ENCODE data around the gene AJM1. TPM values are rescaled to one million over a fixed set of nuclear protein-coding genes. Genes with fewer than 3 reads are reported as not detected.

The AJM1 gene
- polyA plus RNA-seq, 1 donor from 2014 or later, result 1.5 TPM

GRCh38 chr9:136845465-136846260 is 3.4 kb downstream of the AJM1 start:
- Histone ChIP-seq H3K36me3 (ENCODE audit: insufficient read depth, low read length) (no peaks in the 10 kb centered on the region), H3K4me2 (ENCODE audit: low read length) (no peak overlapping the region), H3K27me3 (ENCODE audit: insufficient read depth, low read depth, low read length) (no peaks in the 10 kb centered on the region)

GRCh38 chr9:136846376-136847087 is 4.3 kb downstream of the AJM1 start:
- Histone ChIP-seq H3K27me3 (ENCODE audit: insufficient read depth, low read depth, low read length) (no peaks in the 10 kb centered on the region), H3K36me3 (ENCODE audit: insufficient read depth, low read length) (no peaks in the 10 kb centered on the region), H3K9me2 (ENCODE audit: insufficient read depth, low read length) (no peaks in the 10 kb centered on the region), H3F3A (ENCODE audit: insufficient read depth, low read length, poor library complexity, severe bottlenecking) (no peaks in the 10 kb centered on the region), H3K4me3 (ENCODE audit: low read length) (no peak overlapping the region), H3K4me2 (ENCODE audit: low read length) (no peak overlapping the region), H2AFZ (ENCODE audit: low read depth, low read length) (no peak overlapping the region), H4K20me1 (ENCODE audit: insufficient read depth) (no peaks in the 10 kb centered on the region), H3K27ac (ENCODE audit: low read length) (no peak overlapping the region), H3K9me3 (ENCODE audit: low read length) (no peaks in the 10 kb centered on the region), H3K9ac (ENCODE audit: low read length) (no peak overlapping the region), H3K79me2 (replicated peaks; ENCODE audit: insufficient read depth, low read length) (no peaks in the 10 kb centered on the region)
- TF ChIP-seq RAD21 (conservative IDR thresholded peaks at IDR 0.05) (no peak), SMC3 (conservative IDR thresholded peaks at IDR 0.05; ENCODE audit: poor library complexity) (no peak), EZH2 (IDR thresholded peaks at IDR 0.05; ENCODE audit: borderline replicate concordance, insufficient read depth, low read length, poor library complexity, severe bottlenecking) (no peak), POLR2AphosphoS5 (IDR thresholded peaks at IDR 0.05) (no peak)

More at GRCh38 chr9:136845465-136846260, 3.4 kb downstream of the AJM1 start:
- Histone ChIP-seq H4K20me1 (ENCODE audit: insufficient read depth) (no peaks in the 10 kb centered on the region), H3F3A (ENCODE audit: insufficient read depth, low read length, poor library complexity, severe bottlenecking) (no peaks in the 10 kb centered on the region), H3K9me2 (ENCODE audit: insufficient read depth, low read length) (no peaks in the 10 kb centered on the region), H2AFZ (ENCODE audit: low read depth, low read length) (no peak overlapping the region), H3K9ac (ENCODE audit: low read length) (no peak overlapping the region), H3K4me3 (ENCODE audit: low read length) (no peak overlapping the region), H3K79me2 (replicated peaks; ENCODE audit: insufficient read depth, low read length) (no peaks in the 10 kb centered on the region), H3K27ac (ENCODE audit: low read length) (no peak overlapping the region), H3K9me3 (ENCODE audit: low read length) (no peaks in the 10 kb centered on the region)
- TF ChIP-seq MXI1 (conservative IDR thresholded peaks at IDR 0.05; ENCODE audit: poor library complexity, severe bottlenecking) (no peak), TAF1 (IDR thresholded peaks at IDR 0.05; ENCODE audit: low read depth) (no peak), EZH2 (IDR thresholded peaks at IDR 0.05; ENCODE audit: borderline replicate concordance, insufficient read depth, low read length, poor library complexity, severe bottlenecking) (no peak), SMC3 (conservative IDR thresholded peaks at IDR 0.05; ENCODE audit: poor library complexity) (no peak), POLR2AphosphoS5 (IDR thresholded peaks at IDR 0.05) (no peak), RAD21 (conservative IDR thresholded peaks at IDR 0.05) (no peak), EP300 (conservative IDR thresholded peaks at IDR 0.05; ENCODE audit: poor library complexity, severe bottlenecking) (no peak)
- TF ChIP-seq, protein P1, sequence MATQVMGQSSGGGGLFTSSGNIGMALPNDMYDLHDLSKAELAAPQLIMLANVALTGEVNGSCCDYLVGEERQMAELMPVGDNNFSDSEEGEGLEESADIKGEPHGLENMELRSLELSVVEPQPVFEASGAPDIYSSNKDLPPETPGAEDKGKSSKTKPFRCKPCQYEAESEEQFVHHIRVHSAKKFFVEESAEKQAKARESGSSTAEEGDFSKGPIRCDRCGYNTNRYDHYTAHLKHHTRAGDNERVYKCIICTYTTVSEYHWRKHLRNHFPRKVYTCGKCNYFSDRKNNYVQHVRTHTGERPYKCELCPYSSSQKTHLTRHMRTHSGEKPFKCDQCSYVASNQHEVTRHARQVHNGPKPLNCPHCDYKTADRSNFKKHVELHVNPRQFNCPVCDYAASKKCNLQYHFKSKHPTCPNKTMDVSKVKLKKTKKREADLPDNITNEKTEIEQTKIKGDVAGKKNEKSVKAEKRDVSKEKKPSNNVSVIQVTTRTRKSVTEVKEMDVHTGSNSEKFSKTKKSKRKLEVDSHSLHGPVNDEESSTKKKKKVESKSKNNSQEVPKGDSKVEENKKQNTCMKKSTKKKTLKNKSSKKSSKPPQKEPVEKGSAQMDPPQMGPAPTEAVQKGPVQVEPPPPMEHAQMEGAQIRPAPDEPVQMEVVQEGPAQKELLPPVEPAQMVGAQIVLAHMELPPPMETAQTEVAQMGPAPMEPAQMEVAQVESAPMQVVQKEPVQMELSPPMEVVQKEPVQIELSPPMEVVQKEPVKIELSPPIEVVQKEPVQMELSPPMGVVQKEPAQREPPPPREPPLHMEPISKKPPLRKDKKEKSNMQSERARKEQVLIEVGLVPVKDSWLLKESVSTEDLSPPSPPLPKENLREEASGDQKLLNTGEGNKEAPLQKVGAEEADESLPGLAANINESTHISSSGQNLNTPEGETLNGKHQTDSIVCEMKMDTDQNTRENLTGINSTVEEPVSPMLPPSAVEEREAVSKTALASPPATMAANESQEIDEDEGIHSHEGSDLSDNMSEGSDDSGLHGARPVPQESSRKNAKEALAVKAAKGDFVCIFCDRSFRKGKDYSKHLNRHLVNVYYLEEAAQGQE (IDR thresholded peaks at IDR 0.05; ENCODE audit: borderline replicate concordance), result no peak
- TF ChIP-seq, protein P2, sequence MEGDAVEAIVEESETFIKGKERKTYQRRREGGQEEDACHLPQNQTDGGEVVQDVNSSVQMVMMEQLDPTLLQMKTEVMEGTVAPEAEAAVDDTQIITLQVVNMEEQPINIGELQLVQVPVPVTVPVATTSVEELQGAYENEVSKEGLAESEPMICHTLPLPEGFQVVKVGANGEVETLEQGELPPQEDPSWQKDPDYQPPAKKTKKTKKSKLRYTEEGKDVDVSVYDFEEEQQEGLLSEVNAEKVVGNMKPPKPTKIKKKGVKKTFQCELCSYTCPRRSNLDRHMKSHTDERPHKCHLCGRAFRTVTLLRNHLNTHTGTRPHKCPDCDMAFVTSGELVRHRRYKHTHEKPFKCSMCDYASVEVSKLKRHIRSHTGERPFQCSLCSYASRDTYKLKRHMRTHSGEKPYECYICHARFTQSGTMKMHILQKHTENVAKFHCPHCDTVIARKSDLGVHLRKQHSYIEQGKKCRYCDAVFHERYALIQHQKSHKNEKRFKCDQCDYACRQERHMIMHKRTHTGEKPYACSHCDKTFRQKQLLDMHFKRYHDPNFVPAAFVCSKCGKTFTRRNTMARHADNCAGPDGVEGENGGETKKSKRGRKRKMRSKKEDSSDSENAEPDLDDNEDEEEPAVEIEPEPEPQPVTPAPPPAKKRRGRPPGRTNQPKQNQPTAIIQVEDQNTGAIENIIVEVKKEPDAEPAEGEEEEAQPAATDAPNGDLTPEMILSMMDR (IDR thresholded peaks at IDR 0.05; ENCODE audit: poor library complexity, severe bottlenecking), result no peak
